GM19043 (cell line): ENCODE measurements around the gene AVEN.
"Not testable (repeated sequence)": the region's sequence is repeated elsewhere in the genome, so short reads cannot be mapped to it uniquely, and the experiment has no call there.

ENCODE experiments used
- ATAC-seq: cut with Tn5 transposase; IDR thresholded peaks from one replicate; pipeline ENCODE4 v1.9.1; 2021; ENCODE audit warnings: low read depth; ENCODE audit not compliant: unreplicated experiment

AVEN gene

GRCh38 chr15:33858836-33859235 is 180.2 kb downstream of the AVEN start:
- no peak for ATAC-seq

GRCh38 chr15:33857726-33858125 is 181.3 kb downstream of the AVEN start:
- ATAC-seq = no peak

- ATAC-seq = no peak
These were observed 186.4 kb downstream of the AVEN start for GRCh38 chr15:33852570-33852969.

DNA sequence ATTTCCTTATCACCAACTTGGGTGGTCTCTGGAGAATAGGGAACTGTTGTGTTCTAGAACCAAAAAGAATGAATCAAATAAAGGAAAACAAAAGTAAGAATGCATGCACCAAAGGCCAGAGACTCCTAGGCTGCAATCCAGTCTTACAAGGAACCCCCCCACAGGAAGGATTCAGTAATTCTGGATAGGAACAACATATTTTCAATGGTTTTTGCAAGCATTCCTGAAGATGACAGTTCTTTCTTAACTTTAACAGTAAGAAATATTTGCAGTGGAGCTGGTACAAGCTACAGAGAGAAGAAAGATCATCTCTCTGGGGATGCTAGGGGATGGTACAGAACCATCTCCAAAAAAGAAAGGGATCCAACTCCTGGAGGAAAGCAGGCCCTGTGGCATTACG is 186.9 kb downstream of the AVEN start:
- ATAC-seq = no peak

DNA sequence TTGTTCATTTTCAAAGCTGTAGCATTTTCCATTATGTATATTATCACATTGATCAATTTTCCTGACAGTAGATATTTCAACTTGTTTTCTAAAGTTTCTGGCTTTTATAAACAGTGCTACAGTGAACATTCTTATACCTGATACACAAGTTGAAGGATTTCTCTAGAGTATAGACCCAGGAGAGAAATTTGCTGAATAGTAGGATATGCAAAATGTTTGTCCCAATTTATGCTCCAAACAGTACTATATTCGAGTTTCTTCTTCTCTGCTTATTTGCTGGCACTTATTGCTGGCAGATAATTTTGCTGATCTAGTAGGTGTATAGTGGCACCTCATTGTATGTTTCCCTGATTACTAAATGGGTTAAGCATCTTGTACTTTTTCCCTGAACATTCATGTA is 187.9 kb downstream of the AVEN start:
- ATAC-seq = no peak

DNA sequence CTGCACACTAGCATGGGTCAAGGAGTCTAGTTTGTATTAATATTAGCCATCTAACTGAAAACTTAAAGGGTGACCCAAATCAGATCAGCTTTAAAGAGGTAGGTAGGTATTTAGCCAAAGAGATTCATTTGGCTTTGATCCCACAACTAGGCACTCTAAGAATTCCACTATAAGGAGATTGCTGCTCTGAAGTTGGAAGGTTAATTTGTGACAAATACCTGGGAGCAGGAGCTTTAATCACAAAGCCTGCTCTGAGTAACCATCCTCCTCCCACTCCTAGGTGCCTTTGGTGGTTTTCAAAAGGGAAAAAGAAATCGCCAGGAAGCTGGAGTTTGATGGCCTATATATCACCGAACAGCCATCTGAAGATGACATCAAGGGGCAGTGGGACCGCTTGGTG is 191.0 kb downstream of the AVEN start:
- no peak for ATAC-seq

DNA sequence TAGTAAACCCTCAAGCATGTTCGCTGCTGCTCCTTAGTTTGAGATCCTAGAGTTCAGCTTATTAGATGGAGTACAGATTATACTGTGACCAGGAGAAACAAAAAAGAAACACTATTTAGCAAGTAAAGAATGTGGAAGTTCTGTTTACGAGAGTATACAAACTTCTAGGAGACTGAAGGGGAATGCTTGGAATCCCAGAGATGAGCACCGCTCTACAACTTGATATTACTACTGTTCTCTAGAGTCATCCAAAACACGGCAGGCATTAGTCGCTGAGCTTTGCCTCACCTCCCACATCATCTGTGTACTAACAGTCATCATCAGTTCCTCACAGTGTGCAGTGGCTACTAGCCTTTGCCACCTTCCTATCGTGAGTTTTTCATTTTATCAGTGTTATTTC is 192.1 kb downstream of the AVEN start:
- no peak for ATAC-seq

DNA sequence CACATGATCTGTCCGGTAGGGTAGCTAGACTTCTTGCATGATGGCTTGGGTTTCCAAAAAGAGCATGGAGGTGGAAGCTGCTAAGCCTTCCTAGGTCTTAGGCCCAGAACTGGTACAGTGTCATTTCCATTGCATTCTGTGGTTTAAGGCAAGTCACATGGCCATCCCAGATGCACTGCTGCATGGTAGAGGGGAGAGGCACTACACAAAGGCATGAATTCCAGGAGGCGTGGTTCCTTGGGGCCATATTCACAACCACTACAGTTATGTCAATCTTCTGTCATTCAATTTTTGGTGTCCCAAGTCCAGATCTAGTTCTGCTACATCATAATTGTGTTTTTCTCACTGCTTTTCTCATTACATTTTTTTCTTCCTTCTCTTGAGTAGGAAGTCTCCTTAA is 192.9 kb downstream of the AVEN start:
- ATAC-seq = no peak

DNA sequence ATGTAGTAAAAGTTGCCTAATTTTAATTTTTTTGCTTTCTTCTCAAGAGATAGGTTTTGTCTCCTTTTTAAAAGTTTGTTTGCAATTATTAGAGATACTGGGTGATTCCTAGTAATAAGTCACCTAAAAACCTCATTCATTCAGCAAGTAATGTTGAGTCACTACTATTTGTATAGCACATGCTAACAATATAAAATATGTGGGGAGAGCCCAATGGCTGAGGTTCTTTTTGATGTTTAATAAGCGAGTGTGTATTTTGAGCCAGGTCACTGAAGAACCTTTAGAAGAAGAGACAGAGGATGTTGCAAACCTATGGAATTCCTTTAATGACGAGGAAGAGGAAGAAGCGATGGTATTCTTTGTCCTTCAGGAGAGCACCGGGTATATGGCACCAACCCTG is 194.4 kb downstream of the AVEN start:
- ATAC-seq = no peak

- no peak for ATAC-seq
These were observed 194.8 kb downstream of the AVEN start for GRCh38 chr15:33844186-33844585.

DNA sequence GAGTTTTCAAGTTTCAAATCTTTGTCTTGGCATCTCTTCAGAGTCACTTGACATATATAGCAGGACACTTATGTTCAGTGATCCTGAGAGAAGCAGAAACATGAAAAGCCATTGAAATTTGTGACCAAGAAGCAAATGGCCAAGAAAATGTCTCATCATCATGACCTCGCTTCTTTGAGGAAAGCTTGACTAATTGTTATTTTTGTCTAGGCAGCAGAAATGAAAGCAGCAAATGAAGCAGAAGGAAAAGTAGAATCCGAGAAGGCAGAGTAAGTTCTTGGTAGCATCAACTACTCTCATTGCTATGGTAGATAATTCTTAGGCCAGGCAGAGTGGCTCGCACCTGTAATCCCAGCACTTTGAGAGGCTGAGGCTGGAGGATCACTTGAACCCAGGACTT is 198.4 kb downstream of the AVEN start:
- ATAC-seq = no peak

GRCh38 chr15:33839540-33839939 is 199.5 kb downstream of the AVEN start:
- no peak for ATAC-seq

DNA sequence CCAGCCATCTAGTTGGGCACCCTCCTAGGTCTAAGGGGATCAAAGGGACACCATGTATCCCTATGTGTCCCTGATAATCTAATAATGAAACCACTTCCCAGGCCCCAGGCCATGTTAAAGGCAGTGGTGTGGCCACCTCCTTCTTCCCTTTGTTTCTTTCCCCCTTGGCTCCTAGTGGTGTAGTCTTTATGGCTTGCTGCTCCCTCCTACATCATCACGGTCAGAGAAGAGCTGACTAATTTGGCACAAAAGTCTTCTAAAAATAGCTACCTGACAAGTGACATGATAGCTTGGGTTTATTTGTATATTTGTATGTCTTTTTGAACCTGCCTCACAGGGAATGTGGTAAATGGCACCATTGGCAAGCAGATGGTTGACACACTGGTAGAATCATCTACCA is 201.7 kb downstream of the AVEN start:
- ATAC-seq = no peak

DNA sequence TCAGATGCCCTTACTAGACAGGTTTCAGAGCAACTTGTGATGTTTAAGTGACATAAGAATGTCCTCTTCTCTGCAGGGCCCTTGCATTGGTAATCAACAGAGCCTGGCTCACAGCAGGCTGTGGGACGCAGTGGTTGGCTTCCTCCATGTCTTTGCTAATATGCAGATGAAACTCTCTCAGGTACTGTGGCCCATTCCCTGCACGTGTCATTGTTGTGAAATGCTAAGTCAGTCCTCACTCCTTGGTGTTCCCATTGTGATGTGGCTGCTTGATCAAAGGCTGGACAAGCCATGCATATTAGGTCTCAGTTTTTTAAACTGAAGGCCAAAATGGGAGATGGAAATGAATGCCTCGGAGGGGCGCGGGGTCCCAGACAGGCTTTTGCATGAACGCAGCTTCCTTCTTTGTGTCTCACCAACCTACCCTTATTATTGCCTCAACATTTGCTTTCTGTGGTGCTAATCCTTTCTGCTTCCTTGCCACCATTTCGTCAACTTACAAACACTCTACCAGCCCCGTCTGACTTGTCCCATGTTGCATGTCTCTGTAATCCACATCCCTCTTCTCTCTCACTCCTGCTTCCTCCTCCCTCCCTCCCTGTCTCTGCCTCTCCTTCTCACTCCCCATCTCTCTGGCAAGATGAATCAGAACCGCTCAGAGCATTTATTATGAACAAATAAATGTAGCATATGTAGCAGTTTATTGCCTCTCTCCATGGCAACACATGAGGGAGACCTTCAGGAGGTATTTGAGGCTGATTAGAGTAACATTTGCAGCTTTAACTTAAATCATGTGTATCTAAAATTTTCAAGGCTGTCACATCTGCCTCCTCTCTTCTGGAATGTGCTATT is 203.9 kb downstream of the AVEN start:
- ATAC-seq = no peak

- ATAC-seq = no peak
These were observed 207.4 kb downstream of the AVEN start for GRCh38 chr15:33831646-33832045.

DNA sequence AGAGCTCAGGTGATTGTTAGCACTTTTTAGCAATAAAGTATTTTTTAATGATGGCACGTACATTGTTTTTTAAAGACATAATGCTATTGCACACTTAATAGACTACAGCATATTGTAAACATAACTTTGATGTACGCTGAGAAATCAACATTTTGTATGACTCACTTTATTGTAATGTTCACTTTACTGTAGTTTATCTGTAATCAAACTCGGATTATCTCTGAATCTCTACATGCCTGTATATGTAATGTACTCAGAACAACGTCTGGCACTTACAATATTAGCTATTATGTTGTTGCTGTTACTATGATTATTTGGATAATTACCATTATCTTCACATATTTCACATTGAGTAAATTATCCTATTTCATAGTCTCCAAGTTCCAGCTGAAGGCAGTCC is 208.7 kb downstream of the AVEN start:
- ATAC-seq = no peak

- ATAC-seq = no peak
These were observed 212.8 kb downstream of the AVEN start for GRCh38 chr15:33826201-33826600.

DNA sequence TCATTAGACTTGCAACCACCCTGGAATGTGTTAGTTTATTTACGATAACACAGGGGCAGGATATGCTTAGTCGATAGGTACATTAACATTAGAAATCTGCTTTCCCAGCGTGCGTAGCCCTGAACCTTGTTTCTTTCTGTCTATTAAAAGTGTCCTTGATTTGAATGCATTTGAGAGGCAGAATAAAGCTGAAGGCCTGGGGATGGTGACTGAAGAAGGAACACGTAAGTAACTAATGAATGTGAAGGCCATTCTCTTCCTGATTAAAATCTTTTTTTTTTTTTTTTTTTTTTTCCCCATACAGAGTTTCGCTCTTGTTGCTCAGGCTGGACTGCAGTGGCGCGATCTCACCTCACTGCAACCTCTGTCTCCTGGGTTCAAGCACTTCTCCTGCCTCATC is 213.6 kb downstream of the AVEN start:
- no peak for ATAC-seq

- no peak for ATAC-seq
These were observed 215.9 kb downstream of the AVEN start for GRCh38 chr15:33823119-33823518.

DNA sequence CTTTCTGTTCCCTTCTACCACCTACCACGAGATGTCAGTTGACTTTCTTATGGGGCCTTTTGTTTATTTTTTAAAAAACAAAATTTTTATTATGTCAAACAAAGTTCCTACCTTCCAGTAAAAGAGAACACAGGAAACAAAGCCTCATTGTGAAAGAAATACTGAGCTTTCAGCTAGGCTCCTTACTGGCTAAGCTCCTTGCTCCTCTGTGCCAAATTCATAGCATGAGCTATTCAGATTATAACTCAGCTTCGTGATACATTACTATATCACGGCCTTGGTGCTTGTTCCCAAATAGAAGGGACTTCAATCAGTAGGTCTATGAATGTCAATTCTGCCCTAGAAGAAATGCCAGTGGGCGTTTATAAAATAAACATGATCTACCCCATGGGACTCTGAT is 216.5 kb downstream of the AVEN start:
- no peak for ATAC-seq

- not testable (repeated sequence) for ATAC-seq
These were observed 219.5 kb downstream of the AVEN start for GRCh38 chr15:33819499-33819898.
